Activated CD8-positive, alpha-beta T cell treated with anti-CD3 and anti-CD28 coated beads for 36 hours (primary cell): ENCODE results near the gene TBL1XR1. TPM values are rescaled to one million over a fixed set of nuclear protein-coding genes. Genes with fewer than 3 reads are reported as not detected.

Experiments
- ATAC-seq: fragments of 200-7000 bp; cut with Tn5 transposase; one replicate; pipeline ENCODE4 v1.10.0; 2021; ENCODE audit warnings: mild to moderate bottlenecking, moderate library complexity
- CTCF ChIA-PET: fragments of 350-600 bp; sonication (Branson Sonifier 250); formaldehyde crosslinking; loops from one replicate; lab custom pipeline; 2021; ENCODE audit warnings: antibody characterized with exemption; lab: Charles Lee
- POLR2A ChIA-PET: fragments of 350-600 bp; sonication (Branson Sonifier 250); formaldehyde crosslinking; loops from one replicate; lab custom pipeline; 2021; ENCODE audit warnings: antibody characterized with exemption; lab: Charles Lee
- DNase-seq: peaks from one replicate; pipeline ENCODE4 v3.0.0-alpha.2; 2020
- H3K27ac Mint-ChIP-seq: one replicate; pipeline ENCODE4 v1.8.0; 2021; ENCODE audit warnings: mild to moderate bottlenecking, mixed read lengths
- H3K27me3 Mint-ChIP-seq: one replicate; pipeline ENCODE4 v1.8.0; 2021; ENCODE audit warnings: mixed read lengths
- H3K36me3 Mint-ChIP-seq: one replicate; pipeline ENCODE4 v1.8.0; 2021; ENCODE audit warnings: low read depth, mixed read lengths
- H3K4me1 Mint-ChIP-seq: one replicate; pipeline ENCODE4 v1.8.0; 2021; ENCODE audit warnings: low read depth, mixed read lengths
- H3K4me3 Mint-ChIP-seq: one replicate; pipeline ENCODE4 v1.8.0; 2021; ENCODE audit warnings: mild to moderate bottlenecking, moderate library complexity, mixed read lengths
- H3K9me3 Mint-ChIP-seq: one replicate; pipeline ENCODE4 v1.8.0; 2021; ENCODE audit warnings: mixed read lengths
- CTCF ChIP-seq: fragments of 200-600 bp; IDR thresholded peaks from one replicate; pipeline ENCODE4 v1.8.0; 2022; ENCODE audit warnings: antibody characterized with exemption, mild to moderate bottlenecking
- intact Hi-C: fragments of 100-400 bp; cut with micrococcal nuclease; formaldehyde crosslinking; loops from one replicate; pipeline ENCODE4 v1.10.0; 2022
- total RNA-seq, 2 experiments: library from RNA; stranded (reverse); gene quantifications; one replicate each; pipeline ENCODE4 v1.2.3, GENCODE V29; 2021

Gene TBL1XR1
- total RNA-seq, 2 experiments from 2014 or later: 153 to 158 TPM

- peaks cover 56% of the 10 kb centered on the region for H3K4me1 Mint-ChIP-seq
- ATAC-seq: no peak
Observed at GRCh38 chr3:177089901-177090300, 107.4 kb downstream of the TBL1XR1 start.

GRCh38 chr3:177089110-177089509 is 108.2 kb downstream of the TBL1XR1 start:
- ATAC-seq (no peak), DNase-seq (no peak)
- Mint-ChIP-seq H3K27ac (no peak overlapping the region), H3K4me1 (peaks cover 60% of the 10 kb centered on the region), H3K36me3 (peaks cover 70% of the 10 kb centered on the region), H3K4me3 (no peak overlapping the region), H3K27me3 (no peaks in the 10 kb centered on the region), H3K9me3 (peaks cover 18% of the 10 kb centered on the region)
- ChIA-PET CTCF (no interaction called here), POLR2A (no interaction called here)
- TF ChIP-seq CTCF: no peak
- intact Hi-C loops: no loop called here

More at GRCh38 chr3:177089901-177090300, 107.4 kb downstream of the TBL1XR1 start:
- CTCF ChIA-PET: no interaction called here
- no peak overlapping the region for H3K27ac Mint-ChIP-seq
- intact Hi-C loops: no loop called here
- TF ChIP-seq CTCF: no peak
- H3K36me3 Mint-ChIP-seq: peaks cover 69% of the 10 kb centered on the region
- no peak for DNase-seq
- POLR2A ChIA-PET: no interaction called here
- no peaks in the 10 kb centered on the region for H3K27me3 Mint-ChIP-seq
- no peak overlapping the region for H3K4me3 Mint-ChIP-seq
- peaks cover 20% of the 10 kb centered on the region for H3K9me3 Mint-ChIP-seq

- TF ChIP-seq CTCF: no peak
- H3K9me3 Mint-ChIP-seq: peaks cover 6% of the 10 kb centered on the region
- H3K27me3 Mint-ChIP-seq: no peaks in the 10 kb centered on the region
- no peak overlapping the region for H3K27ac Mint-ChIP-seq
- DNase-seq: no peak
- peaks cover 48% of the 10 kb centered on the region for H3K36me3 Mint-ChIP-seq
- H3K4me1 Mint-ChIP-seq: peaks cover 57% of the 10 kb centered on the region
- CTCF ChIA-PET: no interaction called here
- intact Hi-C loops: no loop called here
- ATAC-seq: no peak
- POLR2A ChIA-PET: interaction anchor here (0.6 kb wide), 1 partner anchor 120 kb away, joined by 3 read pairs; no protein-coding TSS in a partner anchor
- no peak overlapping the region for H3K4me3 Mint-ChIP-seq
Observed at GRCh38 chr3:177085794-177086193, 111.5 kb downstream of the TBL1XR1 start.

GRCh38 chr3:177084616-177085015 is 112.7 kb downstream of the TBL1XR1 start:
- H3K4me3 Mint-ChIP-seq: no peak overlapping the region

GRCh38 chr3:177080122-177080521 is 117.2 kb downstream of the TBL1XR1 start:
- ChIA-PET CTCF (interaction anchor here (0.9 kb wide), 1 partner anchor 29 kb away, joined by 4 read pairs; no protein-coding TSS in a partner anchor), POLR2A (no interaction called here)
- no peak overlapping the region for H3K4me3 Mint-ChIP-seq
- H3K4me1 Mint-ChIP-seq: peaks cover 30% of the 10 kb centered on the region
- ATAC-seq: no peak
- H3K36me3 Mint-ChIP-seq: peaks cover 38% of the 10 kb centered on the region
- H3K27me3 Mint-ChIP-seq: no peaks in the 10 kb centered on the region
- intact Hi-C loops: no loop called here
- H3K27ac Mint-ChIP-seq: no peak overlapping the region
- no peak for TF ChIP-seq CTCF
- no peak for DNase-seq
- peaks cover 6% of the 10 kb centered on the region for H3K9me3 Mint-ChIP-seq

More at GRCh38 chr3:177084616-177085015, 112.7 kb downstream of the TBL1XR1 start:
- ATAC-seq (no peak), DNase-seq (no peak)
- intact Hi-C loops: no loop called here
- CTCF ChIA-PET: no interaction called here
- Mint-ChIP-seq H3K27me3 (no peaks in the 10 kb centered on the region), H3K27ac (no peak overlapping the region), H3K9me3 (peaks cover 6% of the 10 kb centered on the region), H3K36me3 (peaks cover 43% of the 10 kb centered on the region), H3K4me1 (peaks cover 52% of the 10 kb centered on the region)
- TF ChIP-seq CTCF: no peak
- POLR2A ChIA-PET: no interaction called here
